T-cell (primary cell): ENCODE data around the gene RDH16. TPM values are rescaled to one million over a fixed set of nuclear protein-coding genes. Genes with fewer than 3 reads are reported as not detected.
"Not testable (repeated sequence)": the region's sequence is repeated elsewhere in the genome, so short reads cannot be mapped to it uniquely, and the experiment has no call there.

ENCODE experiments used
- ATAC-seq, 4 experiments: fragments of 200-7000 bp in 3 of 4; fragments of 150-1000 bp in 1 of 4; cut with Tn5 transposase; replicated peaks in 1 of 4; 1 replicate in 3 of 4; 2 replicates in 1 of 4; pipeline ENCODE4 v1.10.0; 2021; ENCODE audit warnings: moderate library complexity in 3 of 4, mild to moderate bottlenecking in 2 of 4, moderate number of reproducible peaks in 1 of 4
- CTCF ChIA-PET, 2 donors: fragments of 300-600 bp; sonication (Branson Sonifier 250); formaldehyde crosslinking; loops; one replicate each; lab custom pipeline; 2022; ENCODE audit warnings: antibody characterized with exemption in 2 of 2; lab: Charles Lee
- POLR2A ChIA-PET, 2 donors: fragments of 300-600 bp; sonication (Branson Sonifier 250); formaldehyde crosslinking; loops; one replicate each; lab custom pipeline; 2022; ENCODE audit warnings: antibody characterized with exemption in 2 of 2; lab: Charles Lee
- DNase-seq, 35 experiments: peaks; one replicate each; pipeline versions ENCODE4 v3.0.0 to v3.0.0-alpha.2; 2013 to 2023
- H3K27ac ChIP-seq: one replicate; pipeline ENCODE4 v1.5.1; 2013; ENCODE audit warnings: low read length
- H3K27me3 ChIP-seq, 2 experiments: replicated peaks in 1 of 2; 1 replicate in 1 of 2; 2 replicates in 1 of 2; pipeline versions ENCODE4 v1.6.1 to v1.7.0; 2013; ENCODE audit warnings: low read length in 1 of 2, mixed read lengths in 1 of 2; ENCODE audit not compliant: control insufficient read depth in 2 of 2, insufficient read depth in 2 of 2; ENCODE audit errors: extremely low read depth in 1 of 2
- H3K36me3 ChIP-seq, 2 donors: 1 replicate in 1 of 2; 2 replicates in 1 of 2; pipeline versions ENCODE4 v1.6.1 to v1.7.0; 2013; ENCODE audit warnings: low read length in 1 of 2; ENCODE audit not compliant: control insufficient read depth in 2 of 2, insufficient read depth in 1 of 2; ENCODE audit errors: extremely low read depth in 1 of 2
- H3K4me1 ChIP-seq, 2 experiments: 1 replicate in 1 of 2; 2 replicates in 1 of 2; pipeline versions ENCODE4 v1.6.1 to v1.7.0; 2013; ENCODE audit warnings: low read length in 2 of 2, mixed read lengths in 1 of 2; ENCODE audit not compliant: insufficient read depth in 2 of 2, control insufficient read depth in 1 of 2; ENCODE audit errors: extremely low read depth in 1 of 2
- H3K4me3 ChIP-seq, 2 donors: 1 replicate in 1 of 2; 2 replicates in 1 of 2; pipeline versions ENCODE4 v1.5.1 to v1.7.0; 2013; ENCODE audit warnings: mild to moderate bottlenecking in 2 of 2, low read length in 1 of 2, moderate library complexity in 1 of 2; ENCODE audit not compliant: control insufficient read depth in 1 of 2; ENCODE audit errors: extremely low read depth in 1 of 2
- H3K9me3 ChIP-seq: 2 replicates; pipeline ENCODE4 v1.7.0; 2013
- H3K27ac Mint-ChIP-seq, 2 donors: one replicate each; pipeline ENCODE4 v1.8.0; 2020 to 2021; ENCODE audit warnings: mild to moderate bottlenecking in 2 of 2, mixed read lengths in 2 of 2
- H3K27me3 Mint-ChIP-seq, 2 donors: one replicate each; pipeline ENCODE4 v1.8.0; 2021 to 2022; ENCODE audit warnings: mixed read lengths in 2 of 2
- H3K36me3 Mint-ChIP-seq: one replicate; pipeline ENCODE4 v1.8.0; 2021; ENCODE audit warnings: mixed read lengths
- H3K4me1 Mint-ChIP-seq, 3 donors: one replicate each; pipeline ENCODE4 v1.8.0; 2020 to 2022; ENCODE audit warnings: mixed read lengths in 3 of 3, mild to moderate bottlenecking in 1 of 3
- H3K4me3 Mint-ChIP-seq, 3 donors: one replicate each; pipeline ENCODE4 v1.8.0; 2020 to 2022; ENCODE audit warnings: mild to moderate bottlenecking in 3 of 3, mixed read lengths in 3 of 3, moderate library complexity in 3 of 3
- H3K9me3 Mint-ChIP-seq, 3 donors: one replicate each; pipeline ENCODE4 v1.8.0; 2020 to 2022; ENCODE audit warnings: mixed read lengths in 3 of 3
- WGBS: methylation state at CpG from one replicate; pipeline ENCODE4 v1.1.5; 2013; ENCODE audit warnings: missing lambda C conversion rate; ENCODE audit not compliant: insufficient coverage; 5-methylcytosine and 5-hydroxymethylcytosine counted together
- total RNA-seq, 35 experiments: library from RNA in 6 of 35; stranded (reverse) in 6 of 35; fragments of 120-200 nt in 1 of 35; gene quantifications; one replicate each; pipeline versions ENCODE4 v1.2.1 to v1.2.4 and lab custom pipeline; 2013 to 2026

RDH16 gene
- total RNA-seq, 5 donors from 2014 or later (not counting 1 experiment from before 2014, with no cell fraction given) = 0.98 to 1.6 (median 1.1) TPM

- H3K27ac ChIP-seq, DNase-seq, ATAC-seq, H3K4me3 ChIP-seq, POLR2A ChIA-PET, H3K4me1 Mint-ChIP-seq, H3K36me3 ChIP-seq, CTCF ChIA-PET, H3K27me3 ChIP-seq, H3K36me3 Mint-ChIP-seq, H3K9me3 ChIP-seq, H3K27me3 Mint-ChIP-seq, H3K4me1 ChIP-seq, H3K9me3 Mint-ChIP-seq, H3K4me3 Mint-ChIP-seq, H3K27ac Mint-ChIP-seq: not testable (repeated sequence)
- no CpG with 5 or more reads among the region's 4 CpGs for WGBS
Measured at GRCh38 chr12:56977361-56977760, 20.0 kb upstream of the RDH16 start.

- H3K27me3 ChIP-seq, CTCF ChIA-PET, H3K27me3 Mint-ChIP-seq, H3K27ac Mint-ChIP-seq, H3K9me3 ChIP-seq, POLR2A ChIA-PET, H3K36me3 ChIP-seq, H3K4me1 Mint-ChIP-seq, ATAC-seq, H3K27ac ChIP-seq, DNase-seq, H3K36me3 Mint-ChIP-seq, H3K4me1 ChIP-seq, H3K9me3 Mint-ChIP-seq, H3K4me3 Mint-ChIP-seq, H3K4me3 ChIP-seq: not testable (repeated sequence)
- WGBS = no CpG with 5 or more reads among the region's 3 CpGs
Measured at GRCh38 chr12:56974224-56974623, 16.8 kb upstream of the RDH16 start.

- H3K36me3 Mint-ChIP-seq, H3K4me1 Mint-ChIP-seq, DNase-seq, H3K9me3 ChIP-seq, H3K4me1 ChIP-seq, POLR2A ChIA-PET, H3K36me3 ChIP-seq, CTCF ChIA-PET, H3K9me3 Mint-ChIP-seq, H3K27me3 Mint-ChIP-seq, H3K27ac ChIP-seq, ATAC-seq, H3K4me3 ChIP-seq, H3K27ac Mint-ChIP-seq, H3K4me3 Mint-ChIP-seq, H3K27me3 ChIP-seq: not testable (repeated sequence)
- 50% methylated on average over 1 of the region's 6 CpGs for WGBS
Measured at GRCh38 chr12:56968910-56969309, 11.5 kb upstream of the RDH16 start.

GRCh38 chr12:56965997-56966642, 8.7 kb upstream of the RDH16 start:
- not testable (repeated sequence) for H3K9me3 Mint-ChIP-seq

GRCh38 chr12:56965124-56965523, 7.7 kb upstream of the RDH16 start:
- POLR2A ChIA-PET, H3K9me3 ChIP-seq, H3K36me3 ChIP-seq, H3K4me1 Mint-ChIP-seq, H3K27ac Mint-ChIP-seq, H3K27ac ChIP-seq, H3K27me3 Mint-ChIP-seq, DNase-seq, CTCF ChIA-PET, H3K4me1 ChIP-seq, ATAC-seq, H3K27me3 ChIP-seq, H3K4me3 Mint-ChIP-seq, H3K36me3 Mint-ChIP-seq, H3K9me3 Mint-ChIP-seq, H3K4me3 ChIP-seq: not testable (repeated sequence)
- WGBS = no CpG with 5 or more reads among the region's 4 CpGs

More at GRCh38 chr12:56965997-56966642, 8.7 kb upstream of the RDH16 start:
- H3K27ac Mint-ChIP-seq, H3K27ac ChIP-seq, H3K4me1 Mint-ChIP-seq, H3K4me3 ChIP-seq, CTCF ChIA-PET, H3K36me3 Mint-ChIP-seq, H3K4me1 ChIP-seq, POLR2A ChIA-PET, H3K4me3 Mint-ChIP-seq, H3K27me3 ChIP-seq, H3K36me3 ChIP-seq, ATAC-seq, DNase-seq, H3K27me3 Mint-ChIP-seq, H3K9me3 ChIP-seq: not testable (repeated sequence)
- WGBS = 84% methylated on average over 6 of the region's 15 CpGs

- H3K9me3 ChIP-seq, DNase-seq, H3K36me3 Mint-ChIP-seq, H3K27me3 ChIP-seq, H3K4me3 ChIP-seq, H3K9me3 Mint-ChIP-seq, H3K4me1 ChIP-seq, POLR2A ChIA-PET, H3K4me3 Mint-ChIP-seq, H3K27ac Mint-ChIP-seq, CTCF ChIA-PET, H3K4me1 Mint-ChIP-seq, H3K27me3 Mint-ChIP-seq, ATAC-seq, H3K36me3 ChIP-seq, H3K27ac ChIP-seq: not testable (repeated sequence)
- no CpG with 5 or more reads among the region's 27 CpGs for WGBS
Measured at GRCh38 chr12:56963557-56963956, 6.1 kb upstream of the RDH16 start.

GRCh38 chr12:56962247-56962646, 4.8 kb upstream of the RDH16 start:
- 50% methylated on average over 2 of the region's 4 CpGs for WGBS
- H3K27me3 Mint-ChIP-seq = peaks cover 2 to 11% of the 10 kb centered on the region in 2 donors
- H3K4me1 Mint-ChIP-seq, H3K9me3 ChIP-seq, H3K4me3 Mint-ChIP-seq, H3K9me3 Mint-ChIP-seq, H3K27me3 ChIP-seq, DNase-seq, ATAC-seq, H3K36me3 ChIP-seq, CTCF ChIA-PET, H3K36me3 Mint-ChIP-seq, H3K4me1 ChIP-seq, POLR2A ChIA-PET, H3K27ac ChIP-seq, H3K4me3 ChIP-seq, H3K27ac Mint-ChIP-seq: not testable (repeated sequence)
